Stimulated activated CD4-positive, alpha-beta T cell treated with anti-CD3 and anti-CD28 coated beads, Interleukin-1b, Interleukin-23, amount 100 ng/mL, for 24 hours (primary cell): Measurements from ENCODE around the gene CPNE8.

Experiments
- DNase-seq, 4 experiments: peaks; one replicate each; pipeline ENCODE4 v3.0.0-alpha.2; 2020; ENCODE audit warnings: low read depth in 4 of 4, low spot score in 1 of 4

Gene CPNE8

GRCh38 chr12:38653650-38654049 lies 251.7 kb downstream of the CPNE8 start:
- DNase-seq, result no peak

- no peak for DNase-seq
These were observed 256.6 kb downstream of the CPNE8 start for GRCh38 chr12:38648813-38649212.

GRCh38 chr12:38646146-38646545 lies 259.2 kb downstream of the CPNE8 start:
- DNase-seq, result no peak

- no peak for DNase-seq
These were observed 265.8 kb downstream of the CPNE8 start for GRCh38 chr12:38639625-38640024.

- no peak for DNase-seq
These were observed 267.0 kb downstream of the CPNE8 start for GRCh38 chr12:38638401-38638800.

GRCh38 chr12:38633511-38633910 lies 271.9 kb downstream of the CPNE8 start:
- no peak for DNase-seq

GRCh38 chr12:38629064-38629463 lies 276.3 kb downstream of the CPNE8 start:
- no peak for DNase-seq

GRCh38 chr12:38628288-38628687 lies 277.1 kb downstream of the CPNE8 start:
- DNase-seq, result no peak

- DNase-seq, result no peak
These were observed 280.1 kb downstream of the CPNE8 start for GRCh38 chr12:38625306-38625705.

GRCh38 chr12:38614171-38614570 lies 291.2 kb downstream of the CPNE8 start:
- no peak for DNase-seq

- no peak for DNase-seq
These were observed 294.5 kb downstream of the CPNE8 start for GRCh38 chr12:38610808-38611350.

GRCh38 chr12:38607295-38607694 lies 298.1 kb downstream of the CPNE8 start:
- DNase-seq, result no peak
